K562 (cell line): ENCODE data around the gene TMEM100. TPM values are rescaled to one million over a fixed set of nuclear protein-coding genes. Genes with fewer than 3 reads are reported as not detected.
A peak's percentile ranks its signal among the peaks of the same experiment; 100 is the strongest.

Source experiments
- ATAC-seq: fragments of 200-7000 bp; cut with Tn5 transposase; 3 replicates; pipeline ENCODE4 v1.9.1; 2020; ENCODE audit warnings: moderate library complexity
- BruUV-seq: library from RNA; stranded (reverse); fragments of 400-500 nt; replicated peaks from 2 replicates; lab custom pipeline; 2021; lab: Mats Ljungman, UMichigan
- CTCF ChIA-PET: fragments of 300-600 bp; formaldehyde crosslinking; extraction: SDS; loops from one replicate; lab custom pipeline; 2021; ENCODE audit warnings: low intra/inter-chr PET ratio; lab: Yijun Ruan, JAX
- POLR2A ChIA-PET: fragments of 300-600, 350-650 bp; sonication (Branson Sonifier 250); formaldehyde crosslinking; extraction: SDS; loops from one replicate; lab custom pipeline; 2021; ENCODE audit warnings: antibody characterized with exemption, inconsistent platforms; lab: Yijun Ruan, JAX
- DNase-seq, 4 experiments: peaks; one replicate each; pipeline versions ENCODE4 v3.0.0 to v3.0.0-alpha.2; 2011 to 2018; ENCODE audit warnings: low spot score in 3 of 4, mixed read lengths in 3 of 4; ENCODE audit errors: extremely low read depth in 1 of 4
- FAIRE-seq: peaks from 2 replicates; lab custom pipeline; 2011; peaks lifted over from hg19 to GRCh38; lab: Jason Lieb, UNC
- H2AFZ ChIP-seq: 2 replicates; pipeline ENCODE4 v1.6.0; 2011; ENCODE audit warnings: low read depth, low read length, control low read depth, inconsistent platforms
- H3K27ac ChIP-seq: fragments of 200-600 bp; 3 replicates; pipeline ENCODE4 v1.8.0; 2011; ENCODE audit warnings: low read depth, mild to moderate bottlenecking, control low read depth, inconsistent platforms, low read length, moderate library complexity, mixed read lengths; ENCODE audit errors: extremely low read depth
- H3K27me3 ChIP-seq, 2 experiments: fragments of 300-600 bp in 1 of 2; 2 replicates in 1 of 2; 3 replicates in 1 of 2; pipeline versions ENCODE4 v1.6.0 to v1.8.0; 2011; ENCODE audit warnings: inconsistent platforms in 2 of 2, low read length in 2 of 2, mild to moderate bottlenecking in 1 of 2, mixed read lengths in 1 of 2, moderate library complexity in 1 of 2; ENCODE audit not compliant: control insufficient read depth in 2 of 2, insufficient read depth in 2 of 2
- H3K36me3 ChIP-seq: fragments of 300-600 bp; 3 replicates; pipeline ENCODE4 v1.8.0; 2011; ENCODE audit warnings: mild to moderate bottlenecking, low read length, inconsistent platforms; ENCODE audit not compliant: control insufficient read depth, insufficient read depth
- H3K4me1 ChIP-seq, 2 experiments: fragments of 200-600 bp in 1 of 2; replicated peaks in 1 of 2; 2 replicates in 1 of 2; 3 replicates in 1 of 2; pipeline versions ENCODE4 v1.5.1 to v1.8.0; 2011; ENCODE audit warnings: inconsistent platforms in 2 of 2, low read length in 2 of 2, mild to moderate bottlenecking in 1 of 2, mixed read lengths in 1 of 2, moderate library complexity in 1 of 2; ENCODE audit not compliant: control insufficient read depth in 2 of 2, insufficient read depth in 2 of 2
- H3K4me2 ChIP-seq: 2 replicates; pipeline ENCODE4 v1.6.1; 2011; ENCODE audit warnings: low read length, control low read depth, inconsistent platforms, mixed read lengths; ENCODE audit not compliant: insufficient read depth
- H3K4me3 ChIP-seq: fragments of 200-600 bp; sonication (generic), shearing (Covaris generic); 2 replicates; pipeline ENCODE4 v1.5.1; 2016; ENCODE audit warnings: control low read depth, inconsistent platforms
- H3K79me2 ChIP-seq: fragments of 200-600 bp; 3 replicates; pipeline ENCODE4 v1.8.0; 2011; ENCODE audit warnings: low read length, inconsistent platforms; ENCODE audit not compliant: control insufficient read depth, insufficient read depth
- H3K9ac ChIP-seq, 2 experiments: 2 replicates each; pipeline versions ENCODE4 v1.6.0 to v1.6.1; 2011; ENCODE audit warnings: low read depth in 2 of 2, low read length in 2 of 2, control low read depth in 1 of 2, inconsistent platforms in 1 of 2, mild to moderate bottlenecking in 1 of 2, mixed read lengths in 1 of 2; ENCODE audit not compliant: insufficient read depth in 1 of 2
- H3K9me1 ChIP-seq: one replicate; pipeline ENCODE4 v1.6.0; 2011; ENCODE audit warnings: inconsistent platforms, mild to moderate bottlenecking, low read length, moderate library complexity; ENCODE audit not compliant: control insufficient read depth, insufficient read depth
- H3K9me3 ChIP-seq: replicated peaks from 2 replicates; pipeline ENCODE4 v1.5.1; 2011; ENCODE audit warnings: low read depth, low read length, inconsistent platforms; ENCODE audit not compliant: control insufficient read depth, insufficient read depth
- H4K20me1 ChIP-seq: replicated peaks from 2 replicates; pipeline ENCODE4 v1.6.1; 2011; ENCODE audit warnings: low read length, inconsistent platforms, mixed read lengths; ENCODE audit not compliant: control insufficient read depth, insufficient read depth
- AFF1 ChIP-seq, 2 experiments: fragments of 450-650 bp; IDR thresholded peaks; 2 replicates each; pipeline ENCODE4 v1.6.1; 2018; ENCODE audit warnings: mild to moderate bottlenecking in 2 of 2, low read depth in 1 of 2; ENCODE audit not compliant: partially characterized antibody in 2 of 2
- BHLHE40 ChIP-seq: IDR thresholded peaks from 2 replicates; pipeline ENCODE4 v1.6.1; 2011; ENCODE audit warnings: low read length, improper control_type of control experiment
- CAMTA2 ChIP-seq: fragments of 250-450 bp; sonication (Bioruptor Pico); conservative IDR thresholded peaks from 2 replicates; pipeline ENCODE4 v1.5.1; 2022
- DPF2 ChIP-seq: fragments of 450-650 bp; IDR thresholded peaks from 2 replicates; pipeline ENCODE4 v1.6.1; 2016
- HDAC6 ChIP-seq: IDR thresholded peaks from 2 replicates; pipeline ENCODE4 v1.6.1; 2012; ENCODE audit warnings: low read depth, mild to moderate bottlenecking, control low read depth, inconsistent platforms, low read length, moderate library complexity
- HEY1 ChIP-seq: fragments of 250-450 bp; sonication (Bioruptor Pico); IDR thresholded peaks from 2 replicates; pipeline ENCODE4 v1.5.0; 2020; ENCODE audit warnings: mild to moderate bottlenecking, moderate library complexity, borderline replicate concordance
- MCM2 ChIP-seq: fragments of 450-650 bp; IDR thresholded peaks from 2 replicates; pipeline ENCODE4 v1.6.1; 2017; ENCODE audit warnings: low read depth, mild to moderate bottlenecking
- MCM3 ChIP-seq: fragments of 450-650 bp; IDR thresholded peaks from 2 replicates; pipeline ENCODE4 v1.6.1; 2016
- MTA3 ChIP-seq: fragments of 450-650 bp; formaldehyde crosslinking; IDR thresholded peaks from 2 replicates; pipeline ENCODE4 v1.6.1; 2017; ENCODE audit warnings: mild to moderate bottlenecking, borderline replicate concordance
- NCOA4 ChIP-seq: fragments of 450-650 bp; IDR thresholded peaks from 2 replicates; pipeline ENCODE4 v1.6.1; 2018; ENCODE audit warnings: mild to moderate bottlenecking; ENCODE audit not compliant: partially characterized antibody
- SETDB1 ChIP-seq: IDR thresholded peaks from one replicate; pipeline ENCODE4 v1.6.1; 2012; ENCODE audit warnings: low read length, control low read depth, inconsistent platforms
- SMARCA4 ChIP-seq: fragments of 450-650 bp; IDR thresholded peaks from 2 replicates; pipeline ENCODE4 v1.6.1; 2016
- SOX6 ChIP-seq: fragments of 450-650 bp; IDR thresholded peaks from 2 replicates; pipeline ENCODE4 v1.6.1; 2014; ENCODE audit warnings: mild to moderate bottlenecking
- SPI1 ChIP-seq: IDR thresholded peaks from 2 replicates; pipeline ENCODE4 v1.6.1; 2011; ENCODE audit warnings: low read depth, low read length, control low read depth, borderline replicate concordance
- TBL1XR1 ChIP-seq, 2 experiments: IDR thresholded peaks; 2 replicates each; pipeline ENCODE4 v1.6.1; 2012; ENCODE audit warnings: improper control_type of control experiment in 2 of 2, low read length in 2 of 2, mild to moderate bottlenecking in 1 of 2
- TFAM ChIP-seq: fragments of 250-450 bp; sonication (Bioruptor Pico); conservative IDR thresholded peaks from 2 replicates; pipeline ENCODE4 v1.5.0; 2021; ENCODE audit warnings: mild to moderate bottlenecking, moderate library complexity
- THRAP3 ChIP-seq: fragments of 450-650 bp; IDR thresholded peaks from 2 replicates; pipeline ENCODE4 v1.6.1; 2016; ENCODE audit warnings: mild to moderate bottlenecking, inconsistent platforms, borderline replicate concordance
- XRCC3 ChIP-seq: fragments of 450-650 bp; IDR thresholded peaks from 2 replicates; pipeline ENCODE4 v1.6.1; 2017; ENCODE audit warnings: mild to moderate bottlenecking, moderate library complexity
- ZNF324 ChIP-seq: fragments of 250-450 bp; sonication (Bioruptor Pico); IDR thresholded peaks from 2 replicates; pipeline ENCODE4 v1.4.0; 2020; ENCODE audit warnings: mild to moderate bottlenecking
- ZNF785 ChIP-seq: fragments of 250-450 bp; sonication (Bioruptor Pico); IDR thresholded peaks from 2 replicates; pipeline ENCODE4 v1.4.0; 2020; ENCODE audit warnings: mild to moderate bottlenecking
- WGBS: fragments of 100-300 bp; shearing (Covaris generic); methylation state at CpG from one replicate; pipeline ENCODE4 v1.1.6; 2016; ENCODE audit warnings: low coverage, mixed read lengths; ENCODE audit not compliant: insufficient coverage; ENCODE audit errors: missing lambda C conversion rate; 5-methylcytosine and 5-hydroxymethylcytosine counted together
- in situ Hi-C: fragments of 300-500 bp; cut with MboI; formaldehyde crosslinking; loops from 4 replicates; pipeline ENCODE4 v1.15.0; 2018; ENCODE audit warnings: inconsistent platforms, mixed read lengths
- intact Hi-C: fragments of 100-400 bp; cut with micrococcal nuclease; formaldehyde crosslinking; loops from 2 replicates; pipeline ENCODE4 v1.14.2; 2022
- polyA plus RNA-seq, 8 experiments: library from polyadenylated mRNA; depleted of rRNA in 4 of 8; stranded (reverse) in 5 of 8; unstranded in 3 of 8; fragments of >200 nt; fragmentation: Nextera tagmentation in 2 of 8; fragmentation: Illumina TruSeq in 1 of 8; extraction: Ambion mirVana in 2 of 8; extraction: Trizol in 1 of 8; gene quantifications; 2 replicates each; pipeline versions ENCODE4 v1.2.1 to v1.2.3, GENCODE V29; 2011 to 2014; ENCODE audit warnings: inconsistent platforms in 1 of 8, missing spikeins in 1 of 8
- total RNA-seq, 7 experiments: library from RNA; depleted of rRNA in 6 of 7; stranded (reverse); fragments of >200 nt in 6 of 7; fragmentation: Illumina TruSeq in 2 of 7; extraction: Trizol in 2 of 7; gene quantifications; 2 replicates each; pipeline versions ENCODE4 v1.2.1 to v1.2.3, GENCODE V29; 2011 to 2021; ENCODE audit warnings: low replicate concordance in 1 of 7
- TF ChIP-seq, protein P1 (sequence below): fragments of 200-800 bp; sonication (Bioruptor generic); IDR thresholded peaks from 2 replicates; pipeline ENCODE4 v1.6.1; 2017; ENCODE audit warnings: missing genetic modification characterization, missing compliant biosample characterization

TMEM100 gene
- total and polyA plus RNA-seq, 9 of the 15 experiments (the other 6 are each of a cell fraction or from before 2014, with no cell fraction given) = 0.12 to 0.50 (median 0.19) TPM

DNA sequence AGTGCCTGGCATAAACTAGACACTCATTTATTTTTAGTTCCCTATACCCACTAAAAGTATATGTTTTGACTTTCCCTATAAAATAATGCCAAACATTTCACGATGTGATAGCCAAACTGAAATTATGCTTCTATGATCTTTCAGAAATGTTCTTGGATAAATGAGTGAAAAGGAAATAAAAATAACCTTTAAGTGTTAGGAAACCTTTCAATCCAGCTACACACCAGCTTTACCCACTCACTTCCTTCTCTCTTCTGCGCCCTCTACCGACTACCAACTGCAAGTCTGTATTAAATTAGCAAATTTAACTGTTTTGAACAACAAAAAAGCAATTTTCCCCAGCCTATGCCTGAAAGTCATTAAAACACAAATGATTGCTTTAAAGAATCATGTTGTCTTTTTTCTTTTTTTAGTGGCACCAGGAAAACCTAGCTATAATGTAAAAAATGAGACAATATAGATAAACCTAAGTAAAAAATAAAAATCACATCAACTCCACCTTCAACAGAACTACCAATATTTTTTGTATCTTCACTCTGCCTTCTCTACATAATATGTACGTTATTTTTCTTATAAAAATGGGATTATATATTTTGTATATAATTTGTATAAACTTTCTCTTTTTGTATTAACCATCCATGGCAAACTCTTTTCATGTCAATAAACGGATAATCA lies 13.2 kb upstream of the TMEM100 start:
- Histone ChIP-seq H3K27me3 (no peaks in the 10 kb centered on the region), H3K36me3 (no peaks in the 10 kb centered on the region), H4K20me1 (no peaks in the 10 kb centered on the region), H3K9ac (no peak overlapping the region), H3K9me3 (no peaks in the 10 kb centered on the region), H3K4me1 (peaks cover 25 to 63% of the 10 kb centered on the region in 2 experiments), H3K27ac (no peak overlapping the region; the same call in 2 of the 3 replicates), H3K4me2 (no peak overlapping the region), H3K79me2 (no peaks in the 10 kb centered on the region), H3K4me3 (no peak overlapping the region), H3K9me1 (peaks cover 3% of the 10 kb centered on the region), H2AFZ (peak overlapping the region; percentile 72)
- no TSS peak for BruUV-seq
- ChIA-PET POLR2A (interaction anchor here (0.5 to 2.8 kb wide), 2 partner anchors 10 to 13 kb away, joined by 3 to 12 read pairs; partner anchors contain the start of gene TMEM100), CTCF (no interaction called here)
- in situ Hi-C loops (no loop called here), intact Hi-C loops (loop anchor here (5.0 to 10.0 kb wide), 2 partner anchors 81 to 281 kb away; no protein-coding TSS in a partner anchor)
- ATAC-seq (no peak), FAIRE-seq (peak; percentile 52), DNase-seq (peak; percentile 27 to 83 (median 40))
- WGBS = 24% methylated on average over 5 of the region's 5 CpGs
- no peak for TF ChIP-seq MTA3
- TF ChIP-seq SETDB1 = no peak
- TF ChIP-seq HDAC6 = no peak
- TF ChIP-seq TBL1XR1 (IDR thresholded peaks at IDR 0.05; ENCODE audit: low read length in 2 of 2) = no peak
- TF ChIP-seq ZNF324 (CRISPR knock-in tag) = no peak
- TF ChIP-seq SPI1 = peak; percentile 24; the same call in 1 of the 2 replicates
- TF ChIP-seq ZNF785 (CRISPR knock-in tag) = no peak
- peak; percentile 69 for TF ChIP-seq SMARCA4
- no peak for TF ChIP-seq MCM2
- no peak for TF ChIP-seq XRCC3
- no peak for TF ChIP-seq BHLHE40
- no peak for TF ChIP-seq NCOA4
- TF ChIP-seq DPF2 = no peak
- no peak for TF ChIP-seq THRAP3
- no peak for TF ChIP-seq TFAM (CRISPR knock-in tag)
- no peak for TF ChIP-seq SOX6
- TF ChIP-seq MCM3 = no peak
- TF ChIP-seq AFF1 (IDR thresholded peaks at IDR 0.05; ENCODE audit: low read depth in 1 of 2, partially characterized antibody in 2 of 2) = no peak
- TF ChIP-seq, protein P1, sequence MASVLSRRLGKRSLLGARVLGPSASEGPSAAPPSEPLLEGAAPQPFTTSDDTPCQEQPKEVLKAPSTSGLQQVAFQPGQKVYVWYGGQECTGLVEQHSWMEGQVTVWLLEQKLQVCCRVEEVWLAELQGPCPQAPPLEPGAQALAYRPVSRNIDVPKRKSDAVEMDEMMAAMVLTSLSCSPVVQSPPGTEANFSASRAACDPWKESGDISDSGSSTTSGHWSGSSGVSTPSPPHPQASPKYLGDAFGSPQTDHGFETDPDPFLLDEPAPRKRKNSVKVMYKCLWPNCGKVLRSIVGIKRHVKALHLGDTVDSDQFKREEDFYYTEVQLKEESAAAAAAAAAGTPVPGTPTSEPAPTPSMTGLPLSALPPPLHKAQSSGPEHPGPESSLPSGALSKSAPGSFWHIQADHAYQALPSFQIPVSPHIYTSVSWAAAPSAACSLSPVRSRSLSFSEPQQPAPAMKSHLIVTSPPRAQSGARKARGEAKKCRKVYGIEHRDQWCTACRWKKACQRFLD = no peak
- no peak for TF ChIP-seq CAMTA2 (CRISPR knock-in tag)
- no peak for TF ChIP-seq HEY1 (CRISPR knock-in tag)
